OCI-LY7 (cell line): ENCODE measurements around the gene HCN1.

Experiments
- EZH2phosphoT487 ChIP-seq: fragments of 200-600 bp; sonication (generic); IDR thresholded peaks from 2 replicates; pipeline ENCODE4 v1.6.1; 2018; ENCODE audit warnings: low read depth, borderline replicate concordance, mild to moderate bottlenecking, mixed run types, antibody characterized with exemption, low read length, moderate library complexity, mixed read lengths
- TF ChIP-seq, protein P1 (sequence below): fragments of 200-600 bp; sonication (generic); conservative IDR thresholded peaks from 2 replicates; pipeline ENCODE4 v1.5.1; 2014; ENCODE audit warnings: mild to moderate bottlenecking, antibody characterized with exemption, low read length, moderate library complexity, mixed read lengths

DNA sequence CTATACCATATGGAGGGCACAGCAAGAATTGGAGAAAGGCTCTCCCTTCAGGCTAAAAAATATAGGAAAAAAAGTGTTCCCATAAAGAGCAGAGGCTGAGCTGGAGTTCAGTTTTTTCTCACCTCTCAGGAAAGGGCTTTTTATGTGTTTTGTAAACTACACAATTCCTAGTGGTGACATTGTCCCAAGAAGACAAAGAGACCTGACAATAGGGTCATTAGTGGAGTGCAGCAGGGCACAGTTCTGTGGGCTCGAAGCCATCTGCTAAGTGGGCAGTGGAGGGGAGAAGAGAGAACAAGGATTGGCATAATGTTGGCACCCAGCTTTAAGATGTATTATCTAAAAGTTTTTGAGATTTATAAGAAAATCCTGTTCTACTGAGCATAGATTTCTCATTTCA, 162.5 kb downstream of the HCN1 start:
- TF ChIP-seq, protein P1, sequence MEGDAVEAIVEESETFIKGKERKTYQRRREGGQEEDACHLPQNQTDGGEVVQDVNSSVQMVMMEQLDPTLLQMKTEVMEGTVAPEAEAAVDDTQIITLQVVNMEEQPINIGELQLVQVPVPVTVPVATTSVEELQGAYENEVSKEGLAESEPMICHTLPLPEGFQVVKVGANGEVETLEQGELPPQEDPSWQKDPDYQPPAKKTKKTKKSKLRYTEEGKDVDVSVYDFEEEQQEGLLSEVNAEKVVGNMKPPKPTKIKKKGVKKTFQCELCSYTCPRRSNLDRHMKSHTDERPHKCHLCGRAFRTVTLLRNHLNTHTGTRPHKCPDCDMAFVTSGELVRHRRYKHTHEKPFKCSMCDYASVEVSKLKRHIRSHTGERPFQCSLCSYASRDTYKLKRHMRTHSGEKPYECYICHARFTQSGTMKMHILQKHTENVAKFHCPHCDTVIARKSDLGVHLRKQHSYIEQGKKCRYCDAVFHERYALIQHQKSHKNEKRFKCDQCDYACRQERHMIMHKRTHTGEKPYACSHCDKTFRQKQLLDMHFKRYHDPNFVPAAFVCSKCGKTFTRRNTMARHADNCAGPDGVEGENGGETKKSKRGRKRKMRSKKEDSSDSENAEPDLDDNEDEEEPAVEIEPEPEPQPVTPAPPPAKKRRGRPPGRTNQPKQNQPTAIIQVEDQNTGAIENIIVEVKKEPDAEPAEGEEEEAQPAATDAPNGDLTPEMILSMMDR = no peak
- no peak for TF ChIP-seq EZH2phosphoT487
